Measurements from ENCODE around the gene IL5.
"Not testable (repeated sequence)": the region's sequence is repeated elsewhere in the genome, so short reads cannot be mapped to it uniquely, and the experiment has no call there.

DNA sequence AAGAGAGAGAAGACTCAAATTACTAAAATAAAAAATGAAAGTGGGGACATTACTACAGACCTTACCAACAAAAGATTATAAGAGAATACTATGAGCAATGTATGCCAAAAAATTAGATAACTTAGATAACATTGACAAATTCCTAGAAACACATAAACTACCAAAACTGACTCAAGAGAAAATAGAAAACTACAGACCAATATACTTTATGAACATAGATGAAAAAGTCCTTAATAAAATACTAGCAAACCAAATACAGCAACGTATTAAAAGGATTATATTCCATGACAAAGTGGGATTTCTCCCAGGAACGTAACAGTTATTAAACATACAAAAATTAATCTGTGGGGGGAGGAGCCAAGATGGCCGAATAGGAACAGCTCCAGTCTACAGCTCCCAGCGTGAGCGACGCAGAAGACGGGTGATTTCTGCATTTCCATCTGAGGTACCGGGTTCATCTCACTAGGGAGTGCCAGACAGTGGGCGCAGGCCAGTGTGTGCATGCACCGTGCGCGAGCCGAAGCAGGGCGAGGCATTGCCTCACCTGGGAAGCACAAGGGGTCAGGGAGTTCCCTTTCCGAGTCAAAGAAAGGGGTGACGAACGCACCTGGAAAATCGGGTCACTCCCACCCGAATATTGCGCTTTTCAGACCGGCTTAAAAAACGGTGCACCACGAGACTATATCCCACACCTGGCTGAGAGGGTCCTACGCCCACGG, 29.5 kb downstream of the IL5 start:
- not testable (repeated sequence) for TF ChIP-seq POLR2A (IDR thresholded peaks at IDR 0.05)
- TF ChIP-seq, protein P1, sequence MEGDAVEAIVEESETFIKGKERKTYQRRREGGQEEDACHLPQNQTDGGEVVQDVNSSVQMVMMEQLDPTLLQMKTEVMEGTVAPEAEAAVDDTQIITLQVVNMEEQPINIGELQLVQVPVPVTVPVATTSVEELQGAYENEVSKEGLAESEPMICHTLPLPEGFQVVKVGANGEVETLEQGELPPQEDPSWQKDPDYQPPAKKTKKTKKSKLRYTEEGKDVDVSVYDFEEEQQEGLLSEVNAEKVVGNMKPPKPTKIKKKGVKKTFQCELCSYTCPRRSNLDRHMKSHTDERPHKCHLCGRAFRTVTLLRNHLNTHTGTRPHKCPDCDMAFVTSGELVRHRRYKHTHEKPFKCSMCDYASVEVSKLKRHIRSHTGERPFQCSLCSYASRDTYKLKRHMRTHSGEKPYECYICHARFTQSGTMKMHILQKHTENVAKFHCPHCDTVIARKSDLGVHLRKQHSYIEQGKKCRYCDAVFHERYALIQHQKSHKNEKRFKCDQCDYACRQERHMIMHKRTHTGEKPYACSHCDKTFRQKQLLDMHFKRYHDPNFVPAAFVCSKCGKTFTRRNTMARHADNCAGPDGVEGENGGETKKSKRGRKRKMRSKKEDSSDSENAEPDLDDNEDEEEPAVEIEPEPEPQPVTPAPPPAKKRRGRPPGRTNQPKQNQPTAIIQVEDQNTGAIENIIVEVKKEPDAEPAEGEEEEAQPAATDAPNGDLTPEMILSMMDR (IDR thresholded peaks at IDR 0.05) = not testable (repeated sequence)
